HEK293 (cell line): ENCODE measurements around the gene RCOR2.

Experiments used
- CTCF ChIA-PET: fragments of 350-600 bp; formaldehyde crosslinking; extraction: SDS; loops from one replicate; lab custom pipeline; 2021; ENCODE audit warnings: antibody characterized with exemption; lab: Yijun Ruan, JAX
- POLR2A ChIA-PET: fragments of 300-600 bp; formaldehyde crosslinking; extraction: SDS; loops from one replicate; lab custom pipeline; 2020; ENCODE audit warnings: antibody characterized with exemption, inconsistent platforms; lab: Yijun Ruan, JAX
- H3K27ac ChIP-seq: fragments of 200-500 bp; sonication (Bioruptor generic); 2 replicates; pipeline ENCODE4 v1.5.1; 2014; ENCODE audit warnings: low read depth, low read length, control low read depth, inconsistent platforms; ENCODE audit errors: extremely low read depth
- H3K36me3 ChIP-seq, 2 experiments: fragments of 200-500 bp in 1 of 2; sonication (Bioruptor generic) in 1 of 2; 1 replicate in 1 of 2; 2 replicates in 1 of 2; pipeline ENCODE4 v1.5.1; 2014 to 2017; ENCODE audit warnings: inconsistent platforms in 2 of 2, low read length in 2 of 2; ENCODE audit not compliant: control insufficient read depth in 2 of 2, insufficient read depth in 1 of 2
- H3K4me1 ChIP-seq: fragments of 200-500 bp; sonication (Bioruptor generic); 2 replicates; pipeline ENCODE4 v1.5.1; 2014; ENCODE audit warnings: mild to moderate bottlenecking, low read length, inconsistent platforms; ENCODE audit not compliant: control insufficient read depth, insufficient read depth
- H3K4me3 ChIP-seq: 2 replicates; pipeline ENCODE4 v1.5.1; 2011; ENCODE audit warnings: low read depth, mild to moderate bottlenecking, control low read depth, low read length, moderate library complexity
- H3K9me3 ChIP-seq: fragments of 200-500 bp; sonication (Bioruptor generic); 2 replicates; pipeline ENCODE4 v1.5.1; 2014; ENCODE audit warnings: low read depth, low read length, inconsistent platforms; ENCODE audit not compliant: control insufficient read depth, insufficient read depth
- GLIS1 ChIP-seq: fragments of 450-650 bp; formaldehyde crosslinking; IDR thresholded peaks from 2 replicates; pipeline ENCODE4 v1.5.1; 2016; ENCODE audit warnings: missing biosample characterization, missing genetic modification characterization
- IKZF3 ChIP-seq: fragments of 450-650 bp; IDR thresholded peaks from 2 replicates; pipeline ENCODE4 v1.5.0; 2018; ENCODE audit warnings: missing biosample characterization, mild to moderate bottlenecking, missing genetic modification characterization, moderate library complexity
- KLF7 ChIP-seq: fragments of 450-650 bp; formaldehyde crosslinking; IDR thresholded peaks from 2 replicates; pipeline ENCODE4 v1.5.1; 2016; ENCODE audit warnings: missing biosample characterization, missing genetic modification characterization, borderline replicate concordance
- OSR2 ChIP-seq: fragments of 450-650 bp; formaldehyde crosslinking; IDR thresholded peaks from 2 replicates; pipeline ENCODE4 v1.5.1; 2016; ENCODE audit warnings: missing biosample characterization, missing genetic modification characterization
- OVOL3 ChIP-seq: fragments of 450-650 bp; formaldehyde crosslinking; IDR thresholded peaks from 2 replicates; pipeline ENCODE4 v1.5.1; 2016; ENCODE audit warnings: missing biosample characterization, missing genetic modification characterization
- PRDM1 ChIP-seq: fragments of 450-650 bp; formaldehyde crosslinking; IDR thresholded peaks from 2 replicates; pipeline ENCODE4; 2016; ENCODE audit warnings: missing biosample characterization, missing genetic modification characterization
- SP2 ChIP-seq: fragments of 450-650 bp; formaldehyde crosslinking; IDR thresholded peaks from 2 replicates; pipeline ENCODE4 v1.5.1; 2016; ENCODE audit warnings: missing biosample characterization, missing genetic modification characterization
- SP3 ChIP-seq: fragments of 450-650 bp; formaldehyde crosslinking; IDR thresholded peaks from 2 replicates; pipeline ENCODE4 v1.5.1; 2016; ENCODE audit warnings: missing biosample characterization, missing genetic modification characterization
- SP7 ChIP-seq: fragments of 450-650 bp; formaldehyde crosslinking; IDR thresholded peaks from 2 replicates; pipeline ENCODE4 v1.5.1; 2016; ENCODE audit warnings: missing biosample characterization, missing genetic modification characterization
- TRIM28 ChIP-seq: IDR thresholded peaks from 2 replicates; pipeline ENCODE4 v1.6.1; 2011; ENCODE audit warnings: low read length, control low read depth, borderline replicate concordance
- ZBTB17 ChIP-seq: fragments of 450-650 bp; formaldehyde crosslinking; IDR thresholded peaks from 2 replicates; pipeline ENCODE4 v1.5.1; 2016; ENCODE audit warnings: missing biosample characterization, missing genetic modification characterization
- ZBTB20 ChIP-seq: fragments of 450-650 bp; formaldehyde crosslinking; IDR thresholded peaks from 2 replicates; pipeline ENCODE4 v1.5.1; 2016; ENCODE audit warnings: missing biosample characterization, missing genetic modification characterization
- ZEB2 ChIP-seq: fragments of 450-650 bp; formaldehyde crosslinking; IDR thresholded peaks from 2 replicates; pipeline ENCODE4 v1.5.1; 2016; ENCODE audit warnings: missing biosample characterization, missing genetic modification characterization
- ZIC2 ChIP-seq: fragments of 450-650 bp; formaldehyde crosslinking; IDR thresholded peaks from 2 replicates; pipeline ENCODE4 v1.5.1; 2016; ENCODE audit warnings: missing biosample characterization, missing genetic modification characterization
- ZNF138 ChIP-seq: fragments of 450-650 bp; formaldehyde crosslinking; IDR thresholded peaks from 2 replicates; pipeline ENCODE4 v1.5.1; 2016; ENCODE audit warnings: missing biosample characterization, missing genetic modification characterization, borderline replicate concordance
- ZNF157 ChIP-seq: fragments of 450-650 bp; formaldehyde crosslinking; IDR thresholded peaks from 2 replicates; pipeline ENCODE4 v1.5.1; 2016; ENCODE audit warnings: missing biosample characterization, missing genetic modification characterization
- ZNF292 ChIP-seq: fragments of 450-650 bp; formaldehyde crosslinking; IDR thresholded peaks from 2 replicates; pipeline ENCODE4 v1.5.1; 2016; ENCODE audit warnings: low read depth, missing biosample characterization, missing genetic modification characterization, borderline replicate concordance
- ZNF341 ChIP-seq: fragments of 450-650 bp; formaldehyde crosslinking; IDR thresholded peaks from 2 replicates; pipeline ENCODE4; 2016; ENCODE audit warnings: low read depth, missing biosample characterization, missing genetic modification characterization
- ZNF366 ChIP-seq: fragments of 450-650 bp; formaldehyde crosslinking; conservative IDR thresholded peaks from 2 replicates; pipeline ENCODE4 v1.5.1; 2016; ENCODE audit warnings: missing biosample characterization, missing genetic modification characterization
- ZNF394 ChIP-seq: fragments of 450-650 bp; formaldehyde crosslinking; IDR thresholded peaks from 2 replicates; pipeline ENCODE4 v1.5.1; 2016; ENCODE audit warnings: missing biosample characterization, missing genetic modification characterization, mild to moderate bottlenecking, moderate library complexity, borderline replicate concordance
- ZNF423 ChIP-seq: fragments of 450-650 bp; formaldehyde crosslinking; IDR thresholded peaks from 2 replicates; pipeline ENCODE4 v1.5.1; 2016; ENCODE audit warnings: missing biosample characterization, missing genetic modification characterization
- ZNF600 ChIP-seq: fragments of 450-650 bp; formaldehyde crosslinking; IDR thresholded peaks from 2 replicates; pipeline ENCODE4 v1.5.1; 2016; ENCODE audit warnings: missing biosample characterization, missing genetic modification characterization
- ZNF660 ChIP-seq: fragments of 450-650 bp; IDR thresholded peaks from 2 replicates; pipeline ENCODE4 v1.5.1; 2018; ENCODE audit warnings: missing biosample characterization, mild to moderate bottlenecking, missing genetic modification characterization
- ZNF776 ChIP-seq: fragments of 450-650 bp; formaldehyde crosslinking; IDR thresholded peaks from 2 replicates; pipeline ENCODE4 v1.5.0; 2017; ENCODE audit warnings: missing biosample characterization, missing genetic modification characterization, borderline replicate concordance
- TF ChIP-seq, protein P1 (sequence below): fragments of 450-650 bp; formaldehyde crosslinking; IDR thresholded peaks from 2 replicates; pipeline ENCODE4 v1.5.1; 2016; ENCODE audit warnings: missing biosample characterization, missing genetic modification characterization
- TF ChIP-seq, protein P2 (sequence below): fragments of 450-650 bp; formaldehyde crosslinking; IDR thresholded peaks from 2 replicates; pipeline ENCODE4 v1.5.1; 2016; ENCODE audit warnings: missing biosample characterization, missing genetic modification characterization

Gene RCOR2

DNA sequence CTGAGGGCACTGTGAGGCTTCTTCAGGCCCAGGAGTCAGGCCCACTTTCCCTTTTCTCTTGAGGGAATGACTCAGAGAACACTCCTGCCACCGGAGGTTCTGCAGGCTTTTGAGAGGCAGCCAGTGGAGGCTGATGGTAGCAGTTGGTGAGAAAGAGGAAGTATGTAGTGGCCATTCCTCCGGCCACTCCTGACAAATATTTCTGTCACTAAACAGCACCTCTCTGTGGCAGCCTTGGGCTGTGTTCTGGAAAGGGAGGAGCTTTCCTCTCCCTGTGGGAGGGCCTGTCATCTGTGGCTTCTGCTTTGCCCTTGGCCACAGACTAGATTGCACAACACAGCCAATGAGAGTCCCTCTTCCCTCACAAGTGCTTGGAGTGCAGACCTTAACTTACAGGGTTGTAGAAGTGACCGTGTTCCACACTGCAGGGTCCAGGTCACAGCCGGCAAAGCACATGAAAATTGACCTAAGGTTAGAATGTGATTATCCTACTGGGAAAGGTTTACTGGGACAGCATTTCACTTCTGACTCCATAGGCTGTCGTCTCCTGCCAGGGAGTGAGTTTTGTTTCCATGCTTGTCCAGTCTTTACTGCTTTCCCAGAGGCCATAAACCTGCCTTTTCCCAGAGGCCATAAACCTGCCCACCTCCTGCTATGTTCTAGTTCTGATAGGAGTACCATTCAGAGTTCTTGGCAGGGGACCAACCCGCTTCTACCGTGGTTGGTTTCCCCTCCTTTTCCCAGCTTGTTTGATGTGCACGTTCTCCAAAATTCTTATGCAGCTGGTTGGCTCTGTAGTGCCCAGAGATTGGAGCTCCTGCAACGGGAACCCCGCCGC is 44.8 kb downstream of the RCOR2 start:
- H3K36me3 ChIP-seq, result peaks cover 0 to 5% of the 10 kb centered on the region in 2 experiments; a peak in 1 of 3 replicates
- no peaks in the 10 kb centered on the region for H3K9me3 ChIP-seq
- POLR2A ChIA-PET, result interaction anchor here (0.9 to 1.5 kb wide), 4 partner anchors 19 to 34 kb away, joined by 4 to 7 read pairs (median 4); partner anchors contain the start of gene MARK2
- CTCF ChIA-PET, result interaction anchor here (0.6 to 5.1 kb wide), 6 partner anchors 11 to 280 kb away, joined by 3 to 42 read pairs (median 6); no protein-coding TSS in a partner anchor
- H3K4me1 ChIP-seq, result peaks cover 7% of the 10 kb centered on the region
- TF ChIP-seq ZEB2 (tag by site-specific recombination) (peak; percentile 37; the same call in 1 of the 2 replicates), ZNF138 (no peak), ZNF423 (tag by site-specific recombination) (0 out of 2 replicates have a peak, but pooled peaks have one; percentile 24), ZNF776 (tag by site-specific recombination) (no peak), IKZF3 (tag by site-specific recombination) (peak; percentile 66; the same call in 1 of the 2 replicates), PRDM1 (peak; percentile 62), TRIM28 (0 out of 2 replicates have a peak, but pooled peaks have one; percentile 69), ZNF394 (tag by site-specific recombination) (peak; percentile 19; the same call in 1 of the 2 replicates), ZNF157 (tag by site-specific recombination) (no peak), OSR2 (peak; percentile 89), ZNF366 (tag by site-specific recombination) (0 out of 2 replicates have a peak, but pooled peaks have one; percentile 41), SP7 (0 out of 2 replicates have a peak, but pooled peaks have one; percentile 16), ZBTB17 (tag by site-specific recombination) (peak; percentile 66), ZNF660 (tag by site-specific recombination) (peak; percentile 32; the same call in 1 of the 2 replicates), ZNF292 (tag by site-specific recombination) (no peak), GLIS1 (tag by site-specific recombination) (peak; percentile 47), SP3 (tag by site-specific recombination) (peak; percentile 22; the same call in 1 of the 2 replicates), ZBTB20 (tag by site-specific recombination) (peak; percentile 29; the same call in 1 of the 2 replicates), SP2 (tag by site-specific recombination) (peak; percentile 54), ZIC2 (tag by site-specific recombination) (peak; percentile 78), OVOL3 (tag by site-specific recombination) (no peak), ZNF341 (tag by site-specific recombination) (0 out of 2 replicates have a peak, but pooled peaks have one; percentile 18), KLF7 (tag by site-specific recombination) (no peak), ZNF600 (peak; percentile 92)
- TF ChIP-seq, protein P1, sequence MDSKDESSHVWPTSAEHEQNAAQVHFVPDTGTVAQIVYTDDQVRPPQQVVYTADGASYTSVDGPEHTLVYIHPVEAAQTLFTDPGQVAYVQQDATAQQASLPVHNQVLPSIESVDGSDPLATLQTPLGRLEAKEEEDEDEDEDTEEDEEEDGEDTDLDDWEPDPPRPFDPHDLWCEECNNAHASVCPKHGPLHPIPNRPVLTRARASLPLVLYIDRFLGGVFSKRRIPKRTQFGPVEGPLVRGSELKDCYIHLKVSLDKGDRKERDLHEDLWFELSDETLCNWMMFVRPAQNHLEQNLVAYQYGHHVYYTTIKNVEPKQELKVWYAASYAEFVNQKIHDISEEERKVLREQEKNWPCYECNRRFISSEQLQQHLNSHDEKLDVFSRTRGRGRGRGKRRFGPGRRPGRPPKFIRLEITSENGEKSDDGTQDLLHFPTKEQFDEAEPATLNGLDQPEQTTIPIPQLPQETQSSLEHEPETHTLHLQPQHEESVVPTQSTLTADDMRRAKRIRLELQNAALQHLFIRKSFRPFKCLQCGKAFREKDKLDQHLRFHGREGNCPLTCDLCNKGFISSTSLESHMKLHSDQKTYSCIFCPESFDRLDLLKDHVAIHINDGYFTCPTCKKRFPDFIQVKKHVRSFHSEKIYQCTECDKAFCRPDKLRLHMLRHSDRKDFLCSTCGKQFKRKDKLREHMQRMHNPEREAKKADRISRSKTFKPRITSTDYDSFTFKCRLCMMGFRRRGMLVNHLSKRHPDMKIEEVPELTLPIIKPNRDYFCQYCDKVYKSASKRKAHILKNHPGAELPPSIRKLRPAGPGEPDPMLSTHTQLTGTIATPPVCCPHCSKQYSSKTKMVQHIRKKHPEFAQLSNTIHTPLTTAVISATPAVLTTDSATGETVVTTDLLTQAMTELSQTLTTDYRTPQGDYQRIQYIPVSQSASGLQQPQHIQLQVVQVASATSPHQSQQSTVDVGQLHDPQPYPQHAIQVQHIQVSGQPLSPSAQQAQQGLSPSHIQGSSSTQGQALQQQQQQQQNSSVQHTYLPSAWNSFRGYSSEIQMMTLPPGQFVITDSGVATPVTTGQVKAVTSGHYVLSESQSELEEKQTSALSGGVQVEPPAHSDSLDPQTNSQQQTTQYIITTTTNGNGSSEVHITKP, result peak; percentile 39; the same call in 1 of the 2 replicates
- TF ChIP-seq, protein P2, sequence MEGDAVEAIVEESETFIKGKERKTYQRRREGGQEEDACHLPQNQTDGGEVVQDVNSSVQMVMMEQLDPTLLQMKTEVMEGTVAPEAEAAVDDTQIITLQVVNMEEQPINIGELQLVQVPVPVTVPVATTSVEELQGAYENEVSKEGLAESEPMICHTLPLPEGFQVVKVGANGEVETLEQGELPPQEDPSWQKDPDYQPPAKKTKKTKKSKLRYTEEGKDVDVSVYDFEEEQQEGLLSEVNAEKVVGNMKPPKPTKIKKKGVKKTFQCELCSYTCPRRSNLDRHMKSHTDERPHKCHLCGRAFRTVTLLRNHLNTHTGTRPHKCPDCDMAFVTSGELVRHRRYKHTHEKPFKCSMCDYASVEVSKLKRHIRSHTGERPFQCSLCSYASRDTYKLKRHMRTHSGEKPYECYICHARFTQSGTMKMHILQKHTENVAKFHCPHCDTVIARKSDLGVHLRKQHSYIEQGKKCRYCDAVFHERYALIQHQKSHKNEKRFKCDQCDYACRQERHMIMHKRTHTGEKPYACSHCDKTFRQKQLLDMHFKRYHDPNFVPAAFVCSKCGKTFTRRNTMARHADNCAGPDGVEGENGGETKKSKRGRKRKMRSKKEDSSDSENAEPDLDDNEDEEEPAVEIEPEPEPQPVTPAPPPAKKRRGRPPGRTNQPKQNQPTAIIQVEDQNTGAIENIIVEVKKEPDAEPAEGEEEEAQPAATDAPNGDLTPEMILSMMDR (tag by site-specific recombination), result peak; percentile 37; the same call in 1 of the 2 replicates
- no peak overlapping the region for H3K4me3 ChIP-seq
- H3K27ac ChIP-seq, result no peak overlapping the region
